SIG-M5 treated with dmso at 0.1 percent for 504 hours (cell line): ENCODE results near the gene BICRA.
A peak's percentile ranks its signal among the peaks of the same experiment; 100 is the strongest.
"Not testable (repeated sequence)": the region's sequence is repeated elsewhere in the genome, so short reads cannot be mapped to it uniquely, and the experiment has no call there.

Experiments used
- DNase-seq: peaks from one replicate; lab custom pipeline; 2025; ENCODE audit not compliant: unreplicated experiment; lab: John Stamatoyannopoulos, UW

BICRA gene

GRCh38 chr19:47608969-47609905 is at the start of gene BICRA:
Gene BICRA, plus strand, starts transcription at chr19:47609134. Its CDS starts 64,441 bp downstream, at chr19:47673575.
- DNase-seq = peak; percentile 76

GRCh38 chr19:47560999-47561398 is 47.9 kb upstream of the BICRA start:
- no peak for DNase-seq

- no peak for DNase-seq
These were observed 47.4 kb upstream of the BICRA start for GRCh38 chr19:47561440-47562057.

- DNase-seq = no peak
These were observed 44.9 kb upstream of the BICRA start for GRCh38 chr19:47564081-47564480.

GRCh38 chr19:47569331-47569730 is 39.6 kb upstream of the BICRA start:
- DNase-seq = no peak

- DNase-seq = no peak
These were observed 36.3 kb upstream of the BICRA start for GRCh38 chr19:47572635-47573034.

GRCh38 chr19:47573071-47574026 is 35.6 kb upstream of the BICRA start, which contains the start of gene ZNF541:
Gene ZNF541, minus strand, starts transcription at chr19:47573148. Its CDS starts 17,292 bp downstream, at chr19:47555856.
- DNase-seq = no peak

GRCh38 chr19:47580397-47580796 is 28.5 kb upstream of the BICRA start:
- no peak for DNase-seq

GRCh38 chr19:47581605-47582319 is 27.2 kb upstream of the BICRA start:
- peak; percentile 32 for DNase-seq

- DNase-seq = no peak
These were observed 26.5 kb upstream of the BICRA start for GRCh38 chr19:47582320-47582909.

- not testable (repeated sequence) for DNase-seq
These were observed 25.8 kb upstream of the BICRA start for GRCh38 chr19:47583161-47583560.

- DNase-seq = no peak
These were observed 21.6 kb upstream of the BICRA start for GRCh38 chr19:47587295-47587694.

GRCh38 chr19:47589824-47590223 is 19.1 kb upstream of the BICRA start:
- DNase-seq = no peak

- DNase-seq = no peak
These were observed 15.1 kb upstream of the BICRA start for GRCh38 chr19:47593860-47594259.

- DNase-seq = peak; percentile 36
These were observed 13.0 kb upstream of the BICRA start for GRCh38 chr19:47595944-47596343.

- peak; percentile 65 for DNase-seq
These were observed 10.3 kb upstream of the BICRA start for GRCh38 chr19:47598407-47599349.

- DNase-seq = not testable (repeated sequence)
These were observed 9.2 kb upstream of the BICRA start for GRCh38 chr19:47599671-47600245.
